Measurements from ENCODE around the gene HM13. TPM values are rescaled to one million over a fixed set of nuclear protein-coding genes. Genes with fewer than 3 reads are reported as not detected.
A peak's percentile ranks its signal among the peaks of the same experiment; 100 is the strongest.

HM13 gene
- total and polyA plus RNA-seq, 2 of the 13 experiments (the other 11 are each of a cell fraction or from before 2014, with no cell fraction given), result 118 to 243 TPM

DNA sequence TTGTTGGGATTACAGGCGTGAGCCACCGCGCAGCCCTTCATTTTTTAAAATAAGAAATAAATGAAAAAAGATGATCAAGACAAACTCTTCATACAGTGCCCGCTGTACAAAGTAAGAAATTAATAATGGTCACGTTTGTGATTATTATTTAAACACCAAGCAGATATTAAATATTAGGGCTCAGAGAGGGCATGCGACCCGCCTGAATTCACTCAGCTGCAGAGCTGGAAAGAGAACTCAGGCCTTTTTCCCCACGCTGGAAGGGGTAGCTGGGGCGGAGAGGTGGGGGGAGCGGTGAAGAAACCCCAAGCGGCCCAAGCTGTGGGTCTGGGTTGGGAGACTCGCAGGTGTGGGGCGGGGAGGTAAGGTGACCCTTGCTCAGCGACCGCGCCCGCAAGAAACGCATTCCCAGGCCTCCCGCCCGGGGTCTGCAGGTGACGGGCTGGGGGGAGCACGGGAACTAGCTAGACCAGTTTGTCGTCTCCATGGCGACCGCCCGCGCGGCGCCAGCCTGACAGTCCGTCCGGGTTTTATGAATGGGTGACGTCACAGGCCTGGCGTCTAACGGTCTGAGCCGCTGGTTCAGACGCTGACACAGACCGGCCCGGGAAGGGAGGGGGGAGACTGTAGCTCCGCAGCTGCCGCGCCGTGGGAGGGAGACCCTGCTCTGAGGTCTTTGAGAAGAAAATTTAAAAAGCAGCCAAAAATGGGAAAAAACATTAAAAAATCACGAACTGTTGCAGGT, 89.8 kb downstream of the HM13 start (continued):
- TF ChIP-seq, protein P1, sequence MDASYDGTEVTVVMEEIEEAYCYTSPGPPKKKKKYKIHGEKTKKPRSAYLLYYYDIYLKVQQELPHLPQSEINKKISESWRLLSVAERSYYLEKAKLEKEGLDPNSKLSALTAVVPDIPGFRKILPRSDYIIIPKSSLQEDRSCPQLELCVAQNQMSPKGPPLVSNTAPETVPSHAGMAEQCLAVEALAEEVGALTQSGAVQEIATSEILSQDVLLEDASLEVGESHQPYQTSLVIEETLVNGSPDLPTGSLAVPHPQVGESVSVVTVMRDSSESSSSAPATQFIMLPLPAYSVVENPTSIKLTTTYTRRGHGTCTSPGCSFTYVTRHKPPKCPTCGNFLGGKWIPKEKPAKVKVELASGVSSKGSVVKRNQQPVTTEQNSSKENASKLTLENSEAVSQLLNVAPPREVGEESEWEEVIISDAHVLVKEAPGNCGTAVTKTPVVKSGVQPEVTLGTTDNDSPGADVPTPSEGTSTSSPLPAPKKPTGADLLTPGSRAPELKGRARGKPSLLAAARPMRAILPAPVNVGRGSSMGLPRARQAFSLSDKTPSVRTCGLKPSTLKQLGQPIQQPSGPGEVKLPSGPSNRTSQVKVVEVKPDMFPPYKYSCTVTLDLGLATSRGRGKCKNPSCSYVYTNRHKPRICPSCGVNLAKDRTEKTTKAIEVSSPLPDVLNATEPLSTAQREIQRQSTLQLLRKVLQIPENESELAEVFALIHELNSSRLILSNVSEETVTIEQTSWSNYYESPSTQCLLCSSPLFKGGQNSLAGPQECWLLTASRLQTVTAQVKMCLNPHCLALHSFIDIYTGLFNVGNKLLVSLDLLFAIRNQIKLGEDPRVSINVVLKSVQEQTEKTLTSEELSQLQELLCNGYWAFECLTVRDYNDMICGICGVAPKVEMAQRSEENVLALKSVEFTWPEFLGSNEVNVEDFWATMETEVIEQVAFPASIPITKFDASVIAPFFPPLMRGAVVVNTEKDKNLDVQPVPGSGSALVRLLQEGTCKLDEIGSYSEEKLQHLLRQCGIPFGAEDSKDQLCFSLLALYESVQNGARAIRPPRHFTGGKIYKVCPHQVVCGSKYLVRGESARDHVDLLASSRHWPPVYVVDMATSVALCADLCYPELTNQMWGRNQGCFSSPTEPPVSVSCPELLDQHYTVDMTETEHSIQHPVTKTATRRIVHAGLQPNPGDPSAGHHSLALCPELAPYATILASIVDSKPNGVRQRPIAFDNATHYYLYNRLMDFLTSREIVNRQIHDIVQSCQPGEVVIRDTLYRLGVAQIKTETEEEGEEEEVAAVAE (CRISPR knock-in tag; IDR thresholded peaks at IDR 0.05; ENCODE audit: borderline replicate concordance), result no peak; the same call in 1 of the 2 replicates
- TF ChIP-seq SIN3B (IDR thresholded peaks at IDR 0.05; ENCODE audit: low read length) (0 out of 2 replicates have a peak, but pooled peaks have one; percentile 21), ZNF605 (CRISPR knock-in tag; IDR thresholded peaks at IDR 0.05) (peak; percentile 96), ZFX (CRISPR knock-in tag; IDR thresholded peaks at IDR 0.05; ENCODE audit: low read depth) (peak; percentile 75), ZEB1 (IDR thresholded peaks at IDR 0.05; ENCODE audit: insufficient replicate concordance, low read depth) (no peak), TCF7 (IDR thresholded peaks at IDR 0.05; ENCODE audit: low read depth) (peak; percentile 56), GZF1 (CRISPR knock-in tag; IDR thresholded peaks at IDR 0.05) (no peak), ZNF782 (CRISPR knock-in tag; IDR thresholded peaks at IDR 0.05; ENCODE audit: borderline replicate concordance) (peak; percentile 87; the same call in 1 of the 2 replicates), MEF2D (CRISPR knock-in tag; IDR thresholded peaks at IDR 0.05) (peak; percentile 90), SMAD1 (CRISPR knock-in tag; IDR thresholded peaks at IDR 0.05; ENCODE audit: borderline replicate concordance, low read depth) (peak; percentile 89; the same call in 1 of the 2 replicates), SKI (IDR thresholded peaks at IDR 0.05; ENCODE audit: partially characterized antibody) (peak; percentile 100), ZNF292 (CRISPR knock-in tag; IDR thresholded peaks at IDR 0.05; ENCODE audit: borderline replicate concordance, low read depth) (peak; percentile 99), GTF3A (CRISPR knock-in tag; conservative IDR thresholded peaks at IDR 0.05) (peak; percentile 69), ATF7-NPFF (CRISPR knock-in tag; IDR thresholded peaks at IDR 0.05; ENCODE audit: low read depth) (peak; percentile 71; the same call in 1 of the 2 replicates), HNF4G (IDR thresholded peaks at IDR 0.05; ENCODE audit: borderline replicate concordance, low read depth, low read length) (peak; percentile 99), HNF4G (CRISPR knock-in tag; IDR thresholded peaks at IDR 0.05; ENCODE audit: borderline replicate concordance, low read depth) (peak; percentile 98), SOX13 (IDR thresholded peaks at IDR 0.05) (no peak; the same call in 1 of the 2 replicates), SOX13 (CRISPR knock-in tag; conservative IDR thresholded peaks at IDR 0.05 in 1 of 2, IDR thresholded peaks at IDR 0.05 in 1 of 2) (peak in 1 of 2 experiments; percentile 91; a peak in 3 of 4 replicates)
- TF ChIP-seq, protein P2, sequence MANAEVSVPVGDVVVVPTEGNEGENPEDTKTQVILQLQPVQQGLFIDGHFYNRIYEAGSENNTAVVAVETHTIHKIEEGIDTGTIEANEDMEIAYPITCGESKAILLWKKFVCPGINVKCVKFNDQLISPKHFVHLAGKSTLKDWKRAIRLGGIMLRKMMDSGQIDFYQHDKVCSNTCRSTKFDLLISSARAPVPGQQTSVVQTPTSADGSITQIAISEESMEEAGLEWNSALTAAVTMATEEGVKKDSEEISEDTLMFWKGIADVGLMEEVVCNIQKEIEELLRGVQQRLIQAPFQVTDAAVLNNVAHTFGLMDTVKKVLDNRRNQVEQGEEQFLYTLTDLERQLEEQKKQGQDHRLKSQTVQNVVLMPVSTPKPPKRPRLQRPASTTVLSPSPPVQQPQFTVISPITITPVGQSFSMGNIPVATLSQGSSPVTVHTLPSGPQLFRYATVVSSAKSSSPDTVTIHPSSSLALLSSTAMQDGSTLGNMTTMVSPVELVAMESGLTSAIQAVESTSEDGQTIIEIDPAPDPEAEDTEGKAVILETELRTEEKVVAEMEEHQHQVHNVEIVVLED (CRISPR knock-in tag; IDR thresholded peaks at IDR 0.05; ENCODE audit: borderline replicate concordance), result peak; percentile 75; the same call in 1 of the 2 replicates
- TF ChIP-seq, protein P3, sequence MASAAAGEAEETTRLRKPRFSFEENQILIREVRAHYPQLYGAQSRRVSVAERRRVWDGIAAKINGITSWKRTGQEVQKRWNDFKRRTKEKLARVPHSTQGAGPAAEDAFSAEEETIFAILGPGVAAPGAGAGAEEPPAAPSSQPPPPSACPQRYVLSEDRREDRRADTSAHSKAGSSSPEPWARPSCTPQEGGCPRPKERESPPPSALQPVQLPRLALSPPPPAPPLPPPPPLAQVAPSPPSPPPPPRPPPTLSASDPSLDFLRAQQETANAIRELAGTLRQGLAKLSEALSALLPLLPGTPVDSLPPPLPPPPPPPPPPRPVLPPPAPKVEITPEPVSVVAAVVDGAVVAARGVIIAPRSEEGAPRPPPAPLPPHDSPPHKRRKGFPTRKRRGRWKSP (CRISPR knock-in tag; IDR thresholded peaks at IDR 0.05), result peak; percentile 77; the same call in 1 of the 2 replicates
- TF ChIP-seq, protein P4, sequence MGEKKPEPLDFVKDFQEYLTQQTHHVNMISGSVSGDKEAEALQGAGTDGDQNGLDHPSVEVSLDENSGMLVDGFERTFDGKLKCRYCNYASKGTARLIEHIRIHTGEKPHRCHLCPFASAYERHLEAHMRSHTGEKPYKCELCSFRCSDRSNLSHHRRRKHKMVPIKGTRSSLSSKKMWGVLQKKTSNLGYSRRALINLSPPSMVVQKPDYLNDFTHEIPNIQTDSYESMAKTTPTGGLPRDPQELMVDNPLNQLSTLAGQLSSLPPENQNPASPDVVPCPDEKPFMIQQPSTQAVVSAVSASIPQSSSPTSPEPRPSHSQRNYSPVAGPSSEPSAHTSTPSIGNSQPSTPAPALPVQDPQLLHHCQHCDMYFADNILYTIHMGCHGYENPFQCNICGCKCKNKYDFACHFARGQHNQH (CRISPR knock-in tag; IDR thresholded peaks at IDR 0.05), result peak; percentile 99

All from HepG2 (cell line).